IMR-90 (cell line): ENCODE results near the gene VPS18. TPM values are rescaled to one million over a fixed set of nuclear protein-coding genes. Genes with fewer than 3 reads are reported as not detected.

Experiments
- ATAC-seq: fragments of 200-7000 bp; cut with Tn5 transposase; 2 replicates; pipeline ENCODE4 v1.9.1; 2020; ENCODE audit warnings: low read depth, mild to moderate bottlenecking, moderate library complexity
- BruUV-seq: library from RNA; stranded (reverse); fragments of 400-500 nt; replicated peaks from 2 replicates; lab custom pipeline; 2021; lab: Mats Ljungman, UMichigan
- CTCF ChIA-PET: fragments of 300-600 bp; formaldehyde crosslinking; extraction: SDS; loops from one replicate; lab custom pipeline; 2021; ENCODE audit warnings: antibody characterized with exemption; lab: Yijun Ruan, JAX
- POLR2A ChIA-PET: fragments of 300-600 bp; sonication (Branson Sonifier 250); formaldehyde crosslinking; loops from one replicate; lab custom pipeline; 2022; ENCODE audit warnings: antibody characterized with exemption; ENCODE audit not compliant: unreplicated experiment; lab: Charles Lee
- DNase-seq: peaks from one replicate; pipeline ENCODE4 v3.0.0; 2013
- H2AFZ ChIP-seq: replicated peaks from 2 replicates; pipeline ENCODE3; 2013; ENCODE audit warnings: low read length, mild to moderate bottlenecking; ENCODE audit not compliant: poor library complexity
- H2AK5ac ChIP-seq: 2 replicates; pipeline ENCODE4 v1.6.1; 2013; ENCODE audit warnings: low read depth, low read length, inconsistent platforms
- H2AK9ac ChIP-seq: replicated peaks from 2 replicates; pipeline ENCODE3; 2013; ENCODE audit warnings: mild to moderate bottlenecking, low read depth, low read length, moderate library complexity; ENCODE audit not compliant: poor library complexity
- H2BK120ac ChIP-seq: 2 replicates; pipeline ENCODE4 v1.6.1; 2013; ENCODE audit warnings: low read depth, low read length, inconsistent platforms
- H2BK15ac ChIP-seq: 3 replicates; pipeline ENCODE4 v1.6.1; 2013; ENCODE audit warnings: low read depth, low read length, inconsistent platforms
- H2BK20ac ChIP-seq: 2 replicates; pipeline ENCODE4 v1.6.1; 2013; ENCODE audit warnings: low read depth, mild to moderate bottlenecking, inconsistent platforms, low read length, moderate library complexity
- H2BK5ac ChIP-seq: 2 replicates; pipeline ENCODE4 v1.6.1; 2013; ENCODE audit warnings: mild to moderate bottlenecking, low read depth, low read length, inconsistent platforms; ENCODE audit not compliant: poor library complexity, severe bottlenecking
- H3K14ac ChIP-seq: replicated peaks from 2 replicates; pipeline ENCODE4 v1.6.1; 2013; ENCODE audit warnings: low read depth, low read length, inconsistent platforms
- H3K18ac ChIP-seq: 2 replicates; pipeline ENCODE4 v1.6.1; 2013; ENCODE audit warnings: low read depth, low read length, control low read depth
- H3K23ac ChIP-seq: 2 replicates; pipeline ENCODE4 v1.6.1; 2013; ENCODE audit warnings: low read depth, low read length, inconsistent platforms
- H3K27ac ChIP-seq: 2 replicates; pipeline ENCODE4 v1.5.1; 2013; ENCODE audit warnings: mild to moderate bottlenecking, control low read depth, low read length; ENCODE audit not compliant: insufficient read depth
- H3K27me3 ChIP-seq: 2 replicates; pipeline ENCODE4 v1.6.1; 2013; ENCODE audit warnings: low read length; ENCODE audit not compliant: control insufficient read depth, insufficient read depth
- H3K36me3 ChIP-seq: 2 replicates; pipeline ENCODE4 v1.6.1; 2013; ENCODE audit warnings: low read length, mixed read lengths; ENCODE audit not compliant: control insufficient read depth, insufficient read depth
- H3K4ac ChIP-seq: 2 replicates; pipeline ENCODE4 v1.6.1; 2013; ENCODE audit warnings: low read depth, low read length, inconsistent platforms
- H3K4me1 ChIP-seq: 2 replicates; pipeline ENCODE4 v1.6.1; 2013; ENCODE audit warnings: low read length, mixed read lengths; ENCODE audit not compliant: control insufficient read depth, insufficient read depth
- H3K4me2 ChIP-seq: 2 replicates; pipeline ENCODE4 v1.6.1; 2013; ENCODE audit warnings: low read depth, mild to moderate bottlenecking, control low read depth, low read length, moderate library complexity
- H3K4me3 ChIP-seq: 2 replicates; pipeline ENCODE4 v1.5.1; 2013; ENCODE audit warnings: low read depth, mild to moderate bottlenecking, control low read depth, low read length, moderate library complexity; ENCODE audit not compliant: insufficient read depth
- H3K56ac ChIP-seq: 2 replicates; pipeline ENCODE4 v1.6.1; 2013; ENCODE audit warnings: low read length, inconsistent platforms; ENCODE audit not compliant: insufficient read depth; ENCODE audit errors: extremely low read depth
- H3K79me1 ChIP-seq, 2 experiments: 2 replicates each; pipeline ENCODE4 v1.6.1; 2013; ENCODE audit warnings: low read length in 2 of 2, inconsistent platforms in 1 of 2, low read depth in 1 of 2
- H3K9ac ChIP-seq: 2 replicates; pipeline ENCODE4 v1.6.1; 2013; ENCODE audit warnings: low read depth, low read length, control low read depth
- H3K9me1 ChIP-seq: 2 replicates; pipeline ENCODE4 v1.6.1; 2013; ENCODE audit warnings: low read length, inconsistent platforms; ENCODE audit not compliant: insufficient read depth
- H3K9me3 ChIP-seq: 2 replicates; pipeline ENCODE4 v1.6.1; 2013; ENCODE audit warnings: low read length; ENCODE audit not compliant: control insufficient read depth, insufficient read depth
- H4K20me1 ChIP-seq: 2 replicates; pipeline ENCODE4 v1.6.1; 2013; ENCODE audit warnings: low read length, inconsistent platforms; ENCODE audit not compliant: insufficient read depth
- H4K5ac ChIP-seq: 2 replicates; pipeline ENCODE4 v1.6.1; 2013; ENCODE audit warnings: mild to moderate bottlenecking, low read depth, low read length, control low read depth
- H4K8ac ChIP-seq, 2 experiments: 2 replicates each; pipeline ENCODE4 v1.6.1; 2013; ENCODE audit warnings: low read depth in 2 of 2, low read length in 2 of 2, control low read depth in 1 of 2, inconsistent platforms in 1 of 2
- H4K91ac ChIP-seq: 2 replicates; pipeline ENCODE4 v1.6.1; 2013; ENCODE audit warnings: low read depth, low read length, inconsistent platforms; ENCODE audit not compliant: insufficient read depth
- BHLHE40 ChIP-seq: fragments of 150-350 bp; IDR thresholded peaks from 2 replicates; pipeline ENCODE4 v1.6.1; 2016; ENCODE audit warnings: mild to moderate bottlenecking, low read depth, low read length
- ELK1 ChIP-seq: fragments of 150-350 bp; IDR thresholded peaks from 2 replicates; pipeline ENCODE4 v1.6.1; 2016; ENCODE audit warnings: low read depth, mild to moderate bottlenecking, low read length, moderate library complexity, borderline replicate concordance
- MAFK ChIP-seq: IDR thresholded peaks from 2 replicates; pipeline ENCODE4 v1.6.1; 2012; ENCODE audit warnings: low read depth, low read length, improper control_type of control experiment
- MAZ ChIP-seq: IDR thresholded peaks from 2 replicates; pipeline ENCODE4 v1.6.1; 2012; ENCODE audit warnings: low read depth, mild to moderate bottlenecking, low read length, improper control_type of control experiment, moderate library complexity, borderline replicate concordance
- MXI1 ChIP-seq: IDR thresholded peaks from 2 replicates; pipeline ENCODE4 v1.6.1; 2012; ENCODE audit warnings: low read depth, mild to moderate bottlenecking, low read length, moderate library complexity, borderline replicate concordance
- NFE2L2 ChIP-seq: fragments of 150-350 bp; IDR thresholded peaks from 2 replicates; pipeline ENCODE4 v1.6.1; 2016; ENCODE audit warnings: low read depth, mild to moderate bottlenecking, low read length
- RCOR1 ChIP-seq: IDR thresholded peaks from 2 replicates; pipeline ENCODE4 v1.6.1; 2012; ENCODE audit warnings: mild to moderate bottlenecking, low read length, improper control_type of control experiment; ENCODE audit not compliant: insufficient replicate concordance
- SMC3 ChIP-seq: fragments of 150-350 bp; IDR thresholded peaks from 2 replicates; pipeline ENCODE4 v1.6.1; 2016; ENCODE audit warnings: low read depth, mild to moderate bottlenecking, antibody characterized with exemption, low read length, moderate library complexity
- USF2 ChIP-seq: fragments of 150-350 bp; IDR thresholded peaks from 2 replicates; pipeline ENCODE4 v1.6.1; 2017; ENCODE audit warnings: mild to moderate bottlenecking, antibody characterized with exemption, low read length, low read depth
- WGBS, 2 experiments: methylation state at CpG; one replicate each; pipeline versions ENCODE4 v1.1.5 to v1.1.7; 2013; ENCODE audit warnings: missing lambda C conversion rate in 2 of 2; ENCODE audit not compliant: insufficient read length in 1 of 2; ENCODE audit errors: extremely low coverage in 2 of 2; 5-methylcytosine and 5-hydroxymethylcytosine counted together
- dilution Hi-C: fragments of 300-500 bp; cut with HindIII; formaldehyde crosslinking; loops from one replicate; pipeline ENCODE4 v1.14.3; 2018; ENCODE audit warnings: low sequenced_read_pairs; ENCODE audit not compliant: unreplicated experiment
- in situ Hi-C: fragments of 300-500 bp; cut with MboI; formaldehyde crosslinking; loops from 3 replicates; pipeline ENCODE4 v1.14.3; 2019; ENCODE audit warnings: low sequenced_read_pairs, inconsistent platforms, mixed read lengths
- intact Hi-C: fragments of 100-400 bp; cut with micrococcal nuclease; formaldehyde crosslinking; loops from 2 replicates; pipeline ENCODE4 v1.10.0; 2022
- polyA plus RNA-seq, 3 experiments: library from polyadenylated mRNA; depleted of rRNA; stranded (reverse); fragments of >200 nt; gene quantifications; 2 replicates each; pipeline ENCODE4 v1.2.3, GENCODE V29; 2012; ENCODE audit warnings: low replicate concordance in 1 of 3
- total RNA-seq: library from RNA; depleted of rRNA; stranded (reverse); fragments of >200 nt; gene quantifications from 2 replicates; pipeline ENCODE4 v1.2.3, GENCODE V29; 2012

Gene VPS18
- total and polyA plus RNA-seq, 2 of the 4 experiments (the other 2 are of a cell fraction), result 19.3 to 32.3 TPM

- Histone ChIP-seq H3K4me2 (no peak overlapping the region), H4K8ac (no peak overlapping the region), H2AK5ac (no peak overlapping the region), H2BK20ac (no peak overlapping the region), H3K9me1 (0 out of 2 replicates have a peak, but pooled peaks cover 3% of the 10 kb centered on the region), H2AK9ac (no peak overlapping the region), H2BK5ac (no peak overlapping the region), H3K23ac (no peak overlapping the region), H3K79me1 (peaks cover 13 to 18% of the 10 kb centered on the region in 2 experiments; a peak in 3 of 4 replicates), H4K91ac (no peak overlapping the region), H3K4ac (no peak overlapping the region), H4K5ac (no peak overlapping the region), H3K36me3 (peaks cover 5% of the 10 kb centered on the region; the same call in 1 of the 2 replicates), H3K4me3 (no peak overlapping the region), H2BK15ac (no peak overlapping the region), H4K20me1 (peaks cover 9% of the 10 kb centered on the region; the same call in 1 of the 2 replicates), H3K18ac (no peak overlapping the region), H2BK120ac (no peak overlapping the region), H2AFZ (no peak overlapping the region), H3K56ac (no peak overlapping the region), H3K14ac (no peak overlapping the region), H3K9ac (no peak overlapping the region), H3K27me3 (no peaks in the 10 kb centered on the region; the same call in 1 of the 2 replicates), H3K4me1 (peaks cover 9% of the 10 kb centered on the region; the same call in 1 of the 2 replicates), H3K27ac (no peak overlapping the region), H3K9me3 (no peaks in the 10 kb centered on the region)
- in situ Hi-C loops, result loop anchor here (5.0 kb wide), 1 partner anchor 34 kb away; no protein-coding TSS in a partner anchor
- ATAC-seq (no peak), DNase-seq (no peak)
- dilution Hi-C loops, result no loop called here
- POLR2A ChIA-PET, result no interaction called here
- intact Hi-C loops, result loop anchor here (5.0 kb wide), 2 partner anchors 214 to 369 kb away; no protein-coding TSS in a partner anchor
- WGBS, 2 experiments, result 57% methylated on average over 4 of the region's 5 CpGs; no CpG with 5 or more reads in 1 of the 2 experiments
- BruUV-seq, result no TSS peak
- CTCF ChIA-PET, result interaction anchor here (1.1 to 4.3 kb wide), 5 partner anchors 9 to 145 kb away, joined by 3 to 35 read pairs (median 5); no protein-coding TSS in a partner anchor
- TF ChIP-seq MAZ, result no peak
- no peak for TF ChIP-seq BHLHE40
- TF ChIP-seq NFE2L2, result no peak
- TF ChIP-seq MXI1, result no peak
- no peak for TF ChIP-seq ELK1
- TF ChIP-seq RCOR1, result no peak
- no peak for TF ChIP-seq USF2
- TF ChIP-seq SMC3, result no peak
- TF ChIP-seq MAFK, result no peak
These were observed 3.1 kb upstream of the VPS18 start for GRCh38 chr15:40891138-40891537.
